Endothelial cell (in vitro differentiated cells): ENCODE results near the gene ARIH2. TPM values are rescaled to one million over a fixed set of nuclear protein-coding genes. Genes with fewer than 3 reads are reported as not detected.
A peak's percentile ranks its signal among the peaks of the same experiment; 100 is the strongest.

Source experiments
- DNase-seq: peaks from one replicate; pipeline ENCODE4 v3.0.0; 2021; ENCODE audit warnings: low spot score
- H3K27ac Mint-ChIP-seq: one replicate; pipeline ENCODE4 v1.8.0; 2021; ENCODE audit warnings: mixed read lengths, inconsistent platforms; ENCODE audit not compliant: unreplicated experiment
- H3K27me3 Mint-ChIP-seq: one replicate; pipeline ENCODE4 v1.8.0; 2021; ENCODE audit warnings: mild to moderate bottlenecking, moderate library complexity, mixed read lengths, inconsistent platforms; ENCODE audit not compliant: unreplicated experiment
- H3K36me3 Mint-ChIP-seq: one replicate; pipeline ENCODE4 v1.8.0; 2021; ENCODE audit warnings: mild to moderate bottlenecking, low read depth, mixed read lengths, inconsistent platforms; ENCODE audit not compliant: unreplicated experiment
- H3K4me1 Mint-ChIP-seq: one replicate; pipeline ENCODE4 v1.8.0; 2021; ENCODE audit warnings: mild to moderate bottlenecking, mixed read lengths, inconsistent platforms; ENCODE audit not compliant: unreplicated experiment
- H3K4me3 Mint-ChIP-seq: one replicate; pipeline ENCODE4 v1.8.0; 2021; ENCODE audit warnings: mild to moderate bottlenecking, mixed read lengths, inconsistent platforms; ENCODE audit not compliant: unreplicated experiment
- H3K9me3 Mint-ChIP-seq: one replicate; pipeline ENCODE4 v1.8.0; 2021; ENCODE audit warnings: mixed read lengths, inconsistent platforms; ENCODE audit not compliant: unreplicated experiment
- long read RNA-seq: library from polyadenylated mRNA; unstranded; transcript quantifications from one replicate; pipeline ENCODE4 v2.0.0, GENCODE V29; 2020; ENCODE audit not compliant: unreplicated experiment
- total RNA-seq: library from RNA; stranded (reverse); fragmentation: NEBNext Ultra II Directional; extraction: Animal tissue kit (Norgen Biotek cat#: 25700); gene quantifications from one replicate; pipeline ENCODE4 v1.2.1, GENCODE V29; 2021; ENCODE audit not compliant: unreplicated experiment
- TF ChIP-seq, protein P1 (sequence below): fragments of 200-600 bp; sonication (generic); IDR thresholded peaks from one replicate; pipeline ENCODE4 v1.5.0; 2021; ENCODE audit warnings: antibody characterized with exemption; ENCODE audit not compliant: unreplicated experiment

The ARIH2 gene
- 57.0 TPM for total RNA-seq
- long read RNA-seq, full-length matches to known transcripts: 11 of 29 reads
- long read RNA-seq, partial matches to known transcripts: 5 of 29 reads
- long read RNA-seq, other reads (novel, unspliced or antisense): 13 of 29 reads

GRCh38 chr3:48918388-48919214 is at the start of gene ARIH2:
Gene ARIH2, plus strand, starts transcription at chr3:48918842. Its CDS starts 8,717 bp downstream, at chr3:48927559.
- peak within 1 kb of the TSS; percentile 93 for H3K4me3 Mint-ChIP-seq
- no peaks in the 10 kb centered on the region for H3K36me3 Mint-ChIP-seq
- DNase-seq: peak; percentile 91
- TF ChIP-seq, protein P1, sequence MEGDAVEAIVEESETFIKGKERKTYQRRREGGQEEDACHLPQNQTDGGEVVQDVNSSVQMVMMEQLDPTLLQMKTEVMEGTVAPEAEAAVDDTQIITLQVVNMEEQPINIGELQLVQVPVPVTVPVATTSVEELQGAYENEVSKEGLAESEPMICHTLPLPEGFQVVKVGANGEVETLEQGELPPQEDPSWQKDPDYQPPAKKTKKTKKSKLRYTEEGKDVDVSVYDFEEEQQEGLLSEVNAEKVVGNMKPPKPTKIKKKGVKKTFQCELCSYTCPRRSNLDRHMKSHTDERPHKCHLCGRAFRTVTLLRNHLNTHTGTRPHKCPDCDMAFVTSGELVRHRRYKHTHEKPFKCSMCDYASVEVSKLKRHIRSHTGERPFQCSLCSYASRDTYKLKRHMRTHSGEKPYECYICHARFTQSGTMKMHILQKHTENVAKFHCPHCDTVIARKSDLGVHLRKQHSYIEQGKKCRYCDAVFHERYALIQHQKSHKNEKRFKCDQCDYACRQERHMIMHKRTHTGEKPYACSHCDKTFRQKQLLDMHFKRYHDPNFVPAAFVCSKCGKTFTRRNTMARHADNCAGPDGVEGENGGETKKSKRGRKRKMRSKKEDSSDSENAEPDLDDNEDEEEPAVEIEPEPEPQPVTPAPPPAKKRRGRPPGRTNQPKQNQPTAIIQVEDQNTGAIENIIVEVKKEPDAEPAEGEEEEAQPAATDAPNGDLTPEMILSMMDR: no peak
- H3K27ac Mint-ChIP-seq: peak within 1 kb of the TSS; percentile 90
- no peaks in the 10 kb centered on the region for H3K9me3 Mint-ChIP-seq
- peaks cover 5% of the 10 kb centered on the region for H3K4me1 Mint-ChIP-seq
- peaks cover 2% of the 10 kb centered on the region for H3K27me3 Mint-ChIP-seq

DNA sequence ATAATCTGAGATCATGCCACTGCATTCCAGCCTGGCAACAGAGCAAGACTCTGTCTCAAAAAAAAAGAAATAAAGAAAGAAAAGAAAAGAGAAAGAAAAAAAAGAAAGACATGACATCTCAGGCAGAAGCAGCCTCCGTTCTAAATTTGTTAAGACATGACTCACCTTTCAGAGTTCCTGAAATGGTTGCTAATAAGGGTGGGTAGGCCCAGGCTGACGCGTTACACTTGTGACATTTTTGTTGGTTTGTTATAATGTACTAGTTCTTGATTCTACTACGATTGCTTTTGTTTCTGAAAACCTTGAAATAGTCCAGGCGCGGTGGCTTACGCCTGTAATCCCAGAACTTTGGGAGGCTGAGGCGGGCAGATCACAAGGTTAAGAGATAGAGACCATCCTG is 41.0 kb upstream of the ARIH2 start:
- no peaks in the 10 kb centered on the region for H3K36me3 Mint-ChIP-seq
- no peaks in the 10 kb centered on the region for H3K9me3 Mint-ChIP-seq
- TF ChIP-seq, protein P1: no peak
- no peaks in the 10 kb centered on the region for H3K4me1 Mint-ChIP-seq
- no peak overlapping the region for H3K4me3 Mint-ChIP-seq
- no peak for DNase-seq
- H3K27me3 Mint-ChIP-seq: no peaks in the 10 kb centered on the region
- no peak overlapping the region for H3K27ac Mint-ChIP-seq

GRCh38 chr3:48879307-48879993 is 39.2 kb upstream of the ARIH2 start:
- no peaks in the 10 kb centered on the region for H3K4me1 Mint-ChIP-seq
- no peaks in the 10 kb centered on the region for H3K27me3 Mint-ChIP-seq
- DNase-seq: no peak
- no peak overlapping the region for H3K4me3 Mint-ChIP-seq
- TF ChIP-seq, protein P1: no peak
- H3K27ac Mint-ChIP-seq: no peak overlapping the region
- no peaks in the 10 kb centered on the region for H3K36me3 Mint-ChIP-seq
- no peaks in the 10 kb centered on the region for H3K9me3 Mint-ChIP-seq

DNA sequence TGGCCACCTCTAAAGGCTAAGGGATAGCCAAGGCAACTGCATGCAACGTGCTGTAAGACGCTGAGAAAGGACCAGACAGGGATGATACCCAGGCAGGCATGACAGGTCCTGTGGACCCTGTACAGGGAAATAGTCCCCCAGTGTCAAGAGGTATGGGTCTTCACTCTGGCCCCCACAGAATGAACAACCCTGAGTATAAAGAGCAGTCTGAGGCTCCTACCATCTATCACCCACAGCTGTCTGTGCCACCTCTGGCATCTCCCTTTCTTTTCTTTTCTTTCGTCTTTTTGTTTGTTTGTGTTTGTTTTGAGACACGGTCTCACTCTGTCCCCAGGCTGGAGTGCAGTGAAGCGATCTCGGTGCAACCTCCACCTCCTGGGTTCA is 38.7 kb upstream of the ARIH2 start:
- no peak for DNase-seq
- no peaks in the 10 kb centered on the region for H3K27me3 Mint-ChIP-seq
- H3K4me1 Mint-ChIP-seq: no peaks in the 10 kb centered on the region
- TF ChIP-seq, protein P1: no peak
- H3K9me3 Mint-ChIP-seq: no peaks in the 10 kb centered on the region
- no peak overlapping the region for H3K27ac Mint-ChIP-seq
- no peak overlapping the region for H3K4me3 Mint-ChIP-seq
- H3K36me3 Mint-ChIP-seq: no peaks in the 10 kb centered on the region

GRCh38 chr3:48881006-48881405 is 37.6 kb upstream of the ARIH2 start:
- TF ChIP-seq, protein P1: no peak
- H3K36me3 Mint-ChIP-seq: no peaks in the 10 kb centered on the region
- H3K27ac Mint-ChIP-seq: no peak overlapping the region
- no peaks in the 10 kb centered on the region for H3K9me3 Mint-ChIP-seq
- no peaks in the 10 kb centered on the region for H3K4me1 Mint-ChIP-seq
- DNase-seq: no peak
- no peak overlapping the region for H3K4me3 Mint-ChIP-seq
- H3K27me3 Mint-ChIP-seq: no peaks in the 10 kb centered on the region
